Adrenal gland (tissue), 12 donors: ENCODE data around the gene NR5A2. TPM values are rescaled to one million over a fixed set of nuclear protein-coding genes. Genes with fewer than 3 reads are reported as not detected.

Experiments used
- DNase-seq, 7 donors: peaks; one replicate each; pipeline ENCODE4 v3.0.0-alpha.2; 2019 to 2020
- H3K27ac ChIP-seq, 5 donors: fragments of 200-600 bp; sonication (generic) in 4 of 5; 1 replicate in 3 of 5; 2 replicates in 2 of 5; pipeline versions ENCODE4 v1.5.1 to v1.8.0; 2016 to 2020; ENCODE audit warnings: mild to moderate bottlenecking in 1 of 5
- H3K27me3 ChIP-seq: fragments of 200-600 bp; 2 replicates; pipeline ENCODE4 v1.8.0; 2021
- H3K36me3 ChIP-seq, 2 donors: fragments of 200-600 bp; replicated peaks in 1 of 2; 1 replicate in 1 of 2; 2 replicates in 1 of 2; pipeline versions ENCODE4 v1.5.1 to v1.8.0; 2018 to 2022
- H3K4me1 ChIP-seq, 2 donors: fragments of 200-600 bp; replicated peaks in 1 of 2; 1 replicate in 1 of 2; 2 replicates in 1 of 2; pipeline versions ENCODE4 v1.5.1 to v1.8.0; 2018 to 2021
- H3K4me3 ChIP-seq, 4 donors: fragments of 200-600 bp; sonication (generic) in 3 of 4; one replicate each; pipeline ENCODE4 v1.5.1; 2016 to 2018
- H3K9me3 ChIP-seq, 3 donors: fragments of 200-600 bp; sonication (generic) in 1 of 3; replicated peaks in 1 of 3; 1 replicate in 2 of 3; 2 replicates in 1 of 3; pipeline versions ENCODE4 v1.5.1 to v1.8.0; 2016 to 2021
- POLR2A ChIP-seq, 2 donors: fragments of 450-650 bp; IDR thresholded peaks; one replicate each; pipeline ENCODE4 v1.6.1; 2017; ENCODE audit warnings: antibody characterized with exemption in 2 of 2, mild to moderate bottlenecking in 2 of 2, moderate library complexity in 1 of 2
- WGBS, 4 donors: extraction: QIAGEN DNeasy Blood & Tissue Kit in 2 of 4; methylation state at CpG; one replicate each; pipeline versions ENCODE4 v1.1.5 to v1.1.7; 2013 to 2017; 5-methylcytosine and 5-hydroxymethylcytosine counted together
- intact Hi-C, 2 donors: fragments of 100-400 bp; cut with DNase I; formaldehyde crosslinking; loops; one replicate each; pipeline versions ENCODE4 v1.14.1 to v1.15.0; 2022 to 2023
- polyA plus RNA-seq, 3 donors: library from polyadenylated mRNA; stranded (reverse); fragments of 200-250 nt in 2 of 3; fragments of 350-450 nt in 1 of 3; fragmentation: Illumina TruSeq in 1 of 3; extraction: RNeasy Lipid Tissue Mini Kit (QIAGEN cat#74804) in 1 of 3; gene quantifications; one replicate each; pipeline ENCODE4 v1.2.3, GENCODE V29; 2013 to 2014
- small RNA-seq, 2 donors: library from RNA; depleted of rRNA; stranded (forward); fragments of <200 nt; gene quantifications; one replicate each; pipeline ENCODE3, GENCODE V24; 2016
- total RNA-seq, 9 donors: library from RNA; depleted of rRNA in 4 of 9; stranded (reverse); fragments of >200 nt in 4 of 9; fragments of 120-200 nt in 1 of 9; fragmentation: NEBNext Ultra II Directional in 1 of 9; extraction: Animal tissue kit (Norgen Biotek cat#: 25700) in 1 of 9; gene quantifications; one replicate each; pipeline versions ENCODE4 v1.1.0 to v1.2.4, GENCODE V29; 2013 to 2023
- TF ChIP-seq, protein P1 (sequence below), 6 experiments: fragments of 450-650 bp in 4 of 6; fragments of 200-600 bp in 2 of 6; sonication (generic) in 1 of 6; IDR thresholded peaks; 1 replicate in 5 of 6; 2 replicates in 1 of 6; pipeline versions ENCODE4 v1.5.1 to v1.8.0; 2016 to 2021; ENCODE audit warnings: antibody characterized with exemption in 6 of 6, mild to moderate bottlenecking in 2 of 6, moderate library complexity in 1 of 6
- donor health status: healthy with polysubstance abuse.
- donor health status: Bipolar disorder and iron deficiency.
- donor health status: DM: yes; HTN: yes; CAD: no.
- donor health status: DM: no; HTN: no; CAD: no.
- donor health status: DM: no; HTN: no; CAD: no.
- donor health status: DM: yes; HTN: yes; CAD: no.

NR5A2 gene
- total and polyA plus RNA-seq, 12 donors: 0.40 to 17.3 (median 0.94) TPM

- Histone ChIP-seq H3K27ac (no peak overlapping the region), H3K36me3 (no peaks in the 10 kb centered on the region), H3K4me3 (no peak overlapping the region), H3K4me1 (no peaks in the 10 kb centered on the region), H3K9me3 (no peaks in the 10 kb centered on the region), H3K27me3 (peaks cover 10% of the 10 kb centered on the region)
- intact Hi-C loops: no loop called here
- 23 to 33% (median 25%) methylated on average over 11 of the region's 11 CpGs for WGBS, 4 donors
- TF ChIP-seq POLR2A (IDR thresholded peaks at IDR 0.05): no peak
- TF ChIP-seq, protein P1, sequence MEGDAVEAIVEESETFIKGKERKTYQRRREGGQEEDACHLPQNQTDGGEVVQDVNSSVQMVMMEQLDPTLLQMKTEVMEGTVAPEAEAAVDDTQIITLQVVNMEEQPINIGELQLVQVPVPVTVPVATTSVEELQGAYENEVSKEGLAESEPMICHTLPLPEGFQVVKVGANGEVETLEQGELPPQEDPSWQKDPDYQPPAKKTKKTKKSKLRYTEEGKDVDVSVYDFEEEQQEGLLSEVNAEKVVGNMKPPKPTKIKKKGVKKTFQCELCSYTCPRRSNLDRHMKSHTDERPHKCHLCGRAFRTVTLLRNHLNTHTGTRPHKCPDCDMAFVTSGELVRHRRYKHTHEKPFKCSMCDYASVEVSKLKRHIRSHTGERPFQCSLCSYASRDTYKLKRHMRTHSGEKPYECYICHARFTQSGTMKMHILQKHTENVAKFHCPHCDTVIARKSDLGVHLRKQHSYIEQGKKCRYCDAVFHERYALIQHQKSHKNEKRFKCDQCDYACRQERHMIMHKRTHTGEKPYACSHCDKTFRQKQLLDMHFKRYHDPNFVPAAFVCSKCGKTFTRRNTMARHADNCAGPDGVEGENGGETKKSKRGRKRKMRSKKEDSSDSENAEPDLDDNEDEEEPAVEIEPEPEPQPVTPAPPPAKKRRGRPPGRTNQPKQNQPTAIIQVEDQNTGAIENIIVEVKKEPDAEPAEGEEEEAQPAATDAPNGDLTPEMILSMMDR (IDR thresholded peaks at IDR 0.05): no peak
- no peak for DNase-seq
Measured at GRCh38 chr1:200226268-200226968, 198.9 kb downstream of the NR5A2 start.

GRCh38 chr1:200226969-200227303, 199.4 kb downstream of the NR5A2 start:
- H3K27ac ChIP-seq: no peak overlapping the region
- no peaks in the 10 kb centered on the region for H3K4me1 ChIP-seq
- H3K9me3 ChIP-seq: no peaks in the 10 kb centered on the region
- intact Hi-C loops: no loop called here
- peaks cover 10% of the 10 kb centered on the region for H3K27me3 ChIP-seq
- no peak for DNase-seq
- WGBS, 4 donors: 66 to 84% (median 75%) methylated on average over 1 of the region's 1 CpG
- TF ChIP-seq, protein P1 (IDR thresholded peaks at IDR 0.05): no peak
- no peak for TF ChIP-seq POLR2A (IDR thresholded peaks at IDR 0.05)
- H3K36me3 ChIP-seq: no peaks in the 10 kb centered on the region
- H3K4me3 ChIP-seq: no peak overlapping the region

Small RNAs within 50 kb of the gene (small RNA-seq; reads per million reads assigned to genes)
- gene RNU6-570P (0 reads per million in 2 donors), gene RNU6-609P (0 reads per million in 2 donors), gene RNU6-716P (0 reads per million in 2 donors)
